Uterus (tissue), 4 donors: Measurements from ENCODE around the gene PRM3. TPM values are rescaled to one million over a fixed set of nuclear protein-coding genes. Genes with fewer than 3 reads are reported as not detected.

Experiments
- DNase-seq, 2 donors: peaks; one replicate each; pipeline ENCODE4 v3.0.0-alpha.2; 2019 to 2020
- H3K27ac ChIP-seq, 2 donors: fragments of 200-600 bp; sonication (generic); 1 replicate in 1 of 2; 2 replicates in 1 of 2; pipeline ENCODE4 v1.5.1; 2016 to 2018
- H3K27me3 ChIP-seq, 2 donors: fragments of 200-600 bp; sonication (generic); one replicate each; pipeline ENCODE4 v1.5.1; 2018 to 2019; ENCODE audit warnings: control low read depth in 1 of 2
- H3K36me3 ChIP-seq, 2 donors: fragments of 200-600 bp; sonication (generic); one replicate each; pipeline ENCODE4 v1.5.1; 2019; ENCODE audit warnings: control low read depth in 1 of 2
- H3K4me1 ChIP-seq, 2 donors: fragments of 200-600 bp; sonication (generic); one replicate each; pipeline ENCODE4 v1.5.1; 2018 to 2019; ENCODE audit warnings: control low read depth in 1 of 2
- H3K4me3 ChIP-seq, 2 donors: fragments of 200-600 bp; sonication (generic); 1 replicate in 1 of 2; 2 replicates in 1 of 2; pipeline ENCODE4 v1.5.1; 2018 to 2019; ENCODE audit warnings: mild to moderate bottlenecking in 1 of 2
- H3K9me3 ChIP-seq, 2 donors: fragments of 200-600 bp; sonication (generic); one replicate each; pipeline ENCODE4 v1.5.1; 2019; ENCODE audit warnings: control low read depth in 1 of 2
- POLR2A ChIP-seq, 2 donors: fragments of 450-650 bp; IDR thresholded peaks; one replicate each; pipeline ENCODE4 v1.6.1; 2016; ENCODE audit warnings: antibody characterized with exemption in 2 of 2, mild to moderate bottlenecking in 1 of 2, moderate library complexity in 1 of 2
- intact Hi-C: fragments of 100-400 bp; cut with DNase I; formaldehyde crosslinking; loops from one replicate; pipeline ENCODE4 v1.15.1; 2023; ENCODE audit warnings: low total_unique reads
- total RNA-seq, 4 donors: library from RNA; depleted of rRNA in 3 of 4; stranded (reverse); fragments of >200 nt in 3 of 4; gene quantifications; one replicate each; pipeline versions ENCODE4 v1.1.0 to v1.2.4, GENCODE V29; 2014 to 2023
- TF ChIP-seq, protein P1 (sequence below), 4 experiments: fragments of 200-600 bp in 2 of 4; fragments of 450-650 bp in 2 of 4; sonication (generic) in 2 of 4; IDR thresholded peaks; one replicate each; pipeline ENCODE4 v1.5.1; 2016 to 2019; ENCODE audit warnings: antibody characterized with exemption in 4 of 4, mild to moderate bottlenecking in 2 of 4, moderate library complexity in 1 of 4
- donor health status: DM: yes; HTN: yes; CAD: no.

Gene PRM3
- total RNA-seq, 4 donors from 2014 or later, result not detected

GRCh38 chr16:11238272-11239202 is 34.9 kb downstream of the PRM3 start:
- Histone ChIP-seq H3K4me3 (no peak overlapping the region), H3K27ac (no peak overlapping the region), H3K27me3 (no peaks in the 10 kb centered on the region), H3K9me3 (no peaks in the 10 kb centered on the region), H3K4me1 (no peaks in the 10 kb centered on the region), H3K36me3 (no peaks in the 10 kb centered on the region)
- TF ChIP-seq POLR2A (IDR thresholded peaks at IDR 0.05), result no peak
- TF ChIP-seq, protein P1, sequence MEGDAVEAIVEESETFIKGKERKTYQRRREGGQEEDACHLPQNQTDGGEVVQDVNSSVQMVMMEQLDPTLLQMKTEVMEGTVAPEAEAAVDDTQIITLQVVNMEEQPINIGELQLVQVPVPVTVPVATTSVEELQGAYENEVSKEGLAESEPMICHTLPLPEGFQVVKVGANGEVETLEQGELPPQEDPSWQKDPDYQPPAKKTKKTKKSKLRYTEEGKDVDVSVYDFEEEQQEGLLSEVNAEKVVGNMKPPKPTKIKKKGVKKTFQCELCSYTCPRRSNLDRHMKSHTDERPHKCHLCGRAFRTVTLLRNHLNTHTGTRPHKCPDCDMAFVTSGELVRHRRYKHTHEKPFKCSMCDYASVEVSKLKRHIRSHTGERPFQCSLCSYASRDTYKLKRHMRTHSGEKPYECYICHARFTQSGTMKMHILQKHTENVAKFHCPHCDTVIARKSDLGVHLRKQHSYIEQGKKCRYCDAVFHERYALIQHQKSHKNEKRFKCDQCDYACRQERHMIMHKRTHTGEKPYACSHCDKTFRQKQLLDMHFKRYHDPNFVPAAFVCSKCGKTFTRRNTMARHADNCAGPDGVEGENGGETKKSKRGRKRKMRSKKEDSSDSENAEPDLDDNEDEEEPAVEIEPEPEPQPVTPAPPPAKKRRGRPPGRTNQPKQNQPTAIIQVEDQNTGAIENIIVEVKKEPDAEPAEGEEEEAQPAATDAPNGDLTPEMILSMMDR (IDR thresholded peaks at IDR 0.05), result no peak
- intact Hi-C loops, result no loop called here
- no peak for DNase-seq

- intact Hi-C loops, result no loop called here
- H3K27ac ChIP-seq, result no peak overlapping the region
- no peak overlapping the region for H3K4me3 ChIP-seq
- H3K27me3 ChIP-seq, result no peaks in the 10 kb centered on the region
- no peaks in the 10 kb centered on the region for H3K36me3 ChIP-seq
- H3K4me1 ChIP-seq, result no peaks in the 10 kb centered on the region
- no peaks in the 10 kb centered on the region for H3K9me3 ChIP-seq
- no peak for DNase-seq
- no peak for TF ChIP-seq POLR2A (IDR thresholded peaks at IDR 0.05)
- TF ChIP-seq, protein P1 (IDR thresholded peaks at IDR 0.05), result no peak
Measured at GRCh38 chr16:11236461-11237254, 36.8 kb downstream of the PRM3 start.

DNA sequence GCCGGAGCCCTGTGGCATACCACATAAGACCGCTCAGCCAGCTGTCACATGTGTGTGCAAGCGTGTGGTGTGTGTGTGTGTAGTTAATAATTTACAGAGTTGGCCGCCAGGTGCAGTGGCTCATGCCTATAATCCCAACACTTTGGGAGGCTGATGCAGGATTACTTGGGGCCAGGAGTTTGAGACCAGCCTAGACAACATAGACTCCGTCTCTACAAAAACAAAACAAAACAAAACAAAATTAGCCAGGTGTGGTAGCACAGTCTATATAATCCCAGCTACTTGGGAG is 37.8 kb downstream of the PRM3 start:
- no peak overlapping the region for H3K4me3 ChIP-seq
- no peaks in the 10 kb centered on the region for H3K27me3 ChIP-seq
- DNase-seq, result no peak
- H3K9me3 ChIP-seq, result no peaks in the 10 kb centered on the region
- no peaks in the 10 kb centered on the region for H3K4me1 ChIP-seq
- no peaks in the 10 kb centered on the region for H3K36me3 ChIP-seq
- H3K27ac ChIP-seq, result no peak overlapping the region
- intact Hi-C loops, result no loop called here
- TF ChIP-seq, protein P1 (IDR thresholded peaks at IDR 0.05), result no peak
- no peak for TF ChIP-seq POLR2A (IDR thresholded peaks at IDR 0.05)

- Histone ChIP-seq H3K27me3 (no peaks in the 10 kb centered on the region), H3K4me1 (no peaks in the 10 kb centered on the region), H3K27ac (no peak overlapping the region), H3K36me3 (no peaks in the 10 kb centered on the region), H3K9me3 (no peaks in the 10 kb centered on the region), H3K4me3 (no peak overlapping the region)
- DNase-seq, result no peak
- intact Hi-C loops, result no loop called here
- TF ChIP-seq POLR2A (IDR thresholded peaks at IDR 0.05), result no peak
- TF ChIP-seq, protein P1 (IDR thresholded peaks at IDR 0.05), result no peak
Measured at GRCh38 chr16:11234884-11235702, 38.3 kb downstream of the PRM3 start.
